Ectodermal cell (in vitro differentiated cells): ENCODE data around the gene ASF1B.
A peak's percentile ranks its signal among the peaks of the same experiment; 100 is the strongest.
"Not testable (repeated sequence)": the region's sequence is repeated elsewhere in the genome, so short reads cannot be mapped to it uniquely, and the experiment has no call there.

Experiments
- H3K27ac ChIP-seq: 2 replicates; pipeline ENCODE4 v1.7.0; 2013; ENCODE audit warnings: mild to moderate bottlenecking, low read depth, low read length; ENCODE audit not compliant: insufficient read depth, poor library complexity, severe bottlenecking
- H3K27me3 ChIP-seq: 2 replicates; pipeline ENCODE4 v1.7.0; 2013; ENCODE audit warnings: mild to moderate bottlenecking, low read length; ENCODE audit not compliant: insufficient read depth, control insufficient read depth, poor library complexity, severe bottlenecking
- H3K36me3 ChIP-seq: one replicate; pipeline ENCODE4 v1.7.0; 2013; ENCODE audit warnings: low read length; ENCODE audit not compliant: control insufficient read depth, insufficient read depth
- H3K4me1 ChIP-seq: one replicate; pipeline ENCODE4 v1.7.0; 2013; ENCODE audit warnings: low read length; ENCODE audit not compliant: control insufficient read depth, insufficient read depth
- H3K4me3 ChIP-seq: 2 replicates; pipeline ENCODE4 v1.7.0; 2013; ENCODE audit warnings: low read depth, low read length, control low read depth; ENCODE audit not compliant: insufficient read depth
- H3K9me3 ChIP-seq: 2 replicates; pipeline ENCODE4 v1.7.0; 2013; ENCODE audit warnings: mild to moderate bottlenecking, low read length, moderate library complexity; ENCODE audit not compliant: control insufficient read depth
- WGBS, 2 experiments: methylation state at CpG; one replicate each; pipeline ENCODE4 v1.1.7; 2013; ENCODE audit warnings: missing lambda C conversion rate in 2 of 2; 5-methylcytosine and 5-hydroxymethylcytosine counted together

The ASF1B gene

DNA sequence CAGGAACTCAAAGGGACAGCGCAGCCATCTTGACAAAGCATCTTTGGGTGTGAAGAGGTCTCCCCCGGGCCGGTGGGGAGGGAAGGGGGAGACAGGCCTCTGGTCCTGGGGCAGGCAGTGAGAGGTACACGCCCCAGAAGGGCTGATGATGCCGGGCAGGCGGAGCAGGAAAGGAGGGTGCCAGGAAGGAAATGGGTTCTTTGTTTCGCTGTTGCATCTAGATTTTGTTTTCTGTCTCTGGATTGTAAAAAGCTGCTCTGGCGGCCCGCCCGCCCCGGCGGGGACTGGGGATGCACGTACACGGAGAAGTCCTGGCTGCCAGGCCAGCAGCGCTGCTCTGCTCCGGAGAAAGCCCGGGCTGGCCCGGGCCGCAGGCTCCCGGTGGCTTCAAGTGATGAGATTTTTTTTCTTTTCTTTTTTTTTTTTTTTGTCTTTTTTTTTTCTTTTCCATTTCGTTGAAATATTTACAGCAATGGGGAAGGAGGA is 13.2 kb upstream of the ASF1B start:
- Histone ChIP-seq H3K9me3 (no peaks in the 10 kb centered on the region), H3K4me3 (no peak overlapping the region), H3K36me3 (peaks cover 12% of the 10 kb centered on the region), H3K27ac (peak overlapping the region; percentile 42), H3K4me1 (peaks cover 14% of the 10 kb centered on the region), H3K27me3 (no peaks in the 10 kb centered on the region)
- WGBS, 2 experiments: 87% methylated on average over 17 to 20 of the region's 21 CpGs

- no peaks in the 10 kb centered on the region for H3K9me3 ChIP-seq
- peak overlapping the region; percentile 42 for H3K27ac ChIP-seq
- H3K27me3 ChIP-seq: no peaks in the 10 kb centered on the region
- peaks cover 8% of the 10 kb centered on the region for H3K36me3 ChIP-seq
- 80% methylated on average over 13 of the region's 13 CpGs for WGBS, 2 experiments
- no peak overlapping the region for H3K4me3 ChIP-seq
- peaks cover 14% of the 10 kb centered on the region for H3K4me1 ChIP-seq
Observed at GRCh38 chr19:14148751-14149410, 12.5 kb upstream of the ASF1B start.

- 69 to 73% methylated on average over 20 of the region's 20 CpGs for WGBS, 2 experiments
- H3K4me1 ChIP-seq: peaks cover 14% of the 10 kb centered on the region
- no peaks in the 10 kb centered on the region for H3K27me3 ChIP-seq
- H3K36me3 ChIP-seq: peaks cover 8% of the 10 kb centered on the region
- H3K9me3 ChIP-seq: no peaks in the 10 kb centered on the region
- H3K27ac ChIP-seq: peak overlapping the region; percentile 42
- no peak overlapping the region for H3K4me3 ChIP-seq
Observed at GRCh38 chr19:14147797-14148605, 11.6 kb upstream of the ASF1B start.

- peaks cover 14% of the 10 kb centered on the region for H3K4me1 ChIP-seq
- H3K4me3 ChIP-seq: no peak overlapping the region
- H3K27ac ChIP-seq: no peak overlapping the region
- H3K9me3 ChIP-seq: no peaks in the 10 kb centered on the region
- H3K36me3 ChIP-seq: peaks cover 5% of the 10 kb centered on the region
- no peaks in the 10 kb centered on the region for H3K27me3 ChIP-seq
- WGBS, 2 experiments: 84 to 90% methylated on average over 7 of the region's 7 CpGs
Observed at GRCh38 chr19:14146789-14147216, 10.4 kb upstream of the ASF1B start.

GRCh38 chr19:14146169-14146568 is 9.8 kb upstream of the ASF1B start:
- not testable (repeated sequence) for H3K9me3 ChIP-seq, H3K27me3 ChIP-seq, H3K4me3 ChIP-seq, H3K36me3 ChIP-seq, H3K27ac ChIP-seq
- H3K4me1 ChIP-seq: peaks cover 14% of the 10 kb centered on the region
- WGBS, 2 experiments: 92 to 97% methylated on average over 10 of the region's 10 CpGs

GRCh38 chr19:14145381-14145780 is 9.0 kb upstream of the ASF1B start:
- Histone ChIP-seq H3K4me3 (no peak overlapping the region), H3K36me3 (no peaks in the 10 kb centered on the region), H3K9me3 (no peaks in the 10 kb centered on the region), H3K4me1 (peaks cover 14% of the 10 kb centered on the region), H3K27ac (no peak overlapping the region), H3K27me3 (no peaks in the 10 kb centered on the region)
- WGBS, 2 experiments: 92 to 93% methylated on average over 6 of the region's 6 CpGs

- H3K36me3 ChIP-seq: no peaks in the 10 kb centered on the region
- no peak overlapping the region for H3K4me3 ChIP-seq
- no peaks in the 10 kb centered on the region for H3K27me3 ChIP-seq
- H3K27ac ChIP-seq: no peak overlapping the region
- H3K4me1 ChIP-seq: peaks cover 3% of the 10 kb centered on the region
- WGBS, 2 experiments: 94 to 95% methylated on average over 12 of the region's 12 CpGs
- no peaks in the 10 kb centered on the region for H3K9me3 ChIP-seq
Observed at GRCh38 chr19:14142262-14143190, 6.1 kb upstream of the ASF1B start.

DNA sequence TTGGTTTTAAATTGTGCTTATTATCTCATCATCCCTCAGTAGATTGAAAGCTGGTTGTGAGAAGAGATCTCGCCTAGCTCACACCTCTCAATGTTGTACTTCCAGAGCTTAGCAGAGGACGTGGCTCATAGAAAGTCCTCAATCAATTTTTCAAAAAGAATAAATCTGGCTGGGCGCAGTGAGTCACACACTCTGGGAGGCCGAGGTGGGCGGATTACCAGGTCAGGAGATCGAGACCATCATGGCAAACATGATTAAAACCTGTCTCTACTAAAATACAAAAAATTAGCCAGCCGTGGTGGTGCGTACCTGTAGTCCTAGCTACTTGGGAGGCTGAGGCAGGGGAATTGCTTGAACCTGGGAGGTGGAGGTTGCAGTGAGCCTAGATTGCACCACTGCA is 4.7 kb upstream of the ASF1B start:
- Histone ChIP-seq H3K27ac (no peak overlapping the region), H3K36me3 (no peaks in the 10 kb centered on the region), H3K9me3 (no peaks in the 10 kb centered on the region), H3K4me3 (no peak overlapping the region), H3K27me3 (no peaks in the 10 kb centered on the region), H3K4me1 (peaks cover 3% of the 10 kb centered on the region)
- WGBS, 2 experiments: 89 to 98% methylated on average over 8 of the region's 8 CpGs

- Histone ChIP-seq H3K4me1 (peaks cover 11% of the 10 kb centered on the region), H3K27ac (peak overlapping the region; percentile 67), H3K4me3 (no peak overlapping the region), H3K36me3 (no peaks in the 10 kb centered on the region), H3K9me3 (no peaks in the 10 kb centered on the region), H3K27me3 (no peaks in the 10 kb centered on the region)
- 60 to 65% methylated on average over 9 of the region's 9 CpGs for WGBS, 2 experiments
Observed at GRCh38 chr19:14139944-14140343, 3.6 kb upstream of the ASF1B start.
